GM12865 (cell line): ENCODE data around the gene ANXA7.

Experiments used
- DNase-seq: peaks from one replicate; pipeline ENCODE4 v3.0.0; 2010; ENCODE audit warnings: low read depth
- H3K4me3 ChIP-seq: 2 replicates; pipeline ENCODE4 v1.5.1; 2011; ENCODE audit warnings: mild to moderate bottlenecking, low read depth, low read length, control low read depth
- CTCF ChIP-seq: IDR thresholded peaks from 2 replicates; pipeline ENCODE4 v1.5.1; 2011; ENCODE audit warnings: low read length, control low read depth, low read depth, inconsistent platforms; ENCODE audit not compliant: insufficient read depth; ENCODE audit errors: missing control alignments

Gene ANXA7

GRCh38 chr10:73408978-73409521 is 4.8 kb downstream of the ANXA7 start:
- DNase-seq = no peak
- no peak for TF ChIP-seq CTCF

GRCh38 chr10:73408061-73408460 is 5.8 kb downstream of the ANXA7 start:
- H3K4me3 ChIP-seq = no peak overlapping the region

More at GRCh38 chr10:73408978-73409521, 4.8 kb downstream of the ANXA7 start:
- no peak overlapping the region for H3K4me3 ChIP-seq

DNA sequence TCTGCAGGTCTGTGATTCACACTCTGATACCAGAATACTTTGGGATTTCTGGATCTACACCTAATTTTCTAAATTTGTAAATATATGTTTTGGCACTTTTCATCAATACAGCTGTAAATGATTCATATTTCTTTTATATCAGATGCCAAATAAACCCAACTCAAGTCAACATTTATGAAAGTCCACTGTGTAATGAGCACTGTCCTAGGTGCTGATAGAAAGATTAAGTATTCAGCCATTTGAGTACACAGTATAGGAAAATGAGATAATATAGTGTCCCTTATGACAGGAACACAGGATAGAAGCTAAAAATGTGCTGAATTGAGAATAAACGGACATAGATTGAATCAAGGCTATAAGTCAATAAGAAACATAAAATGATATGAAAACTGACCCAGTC is 6.4 kb downstream of the ANXA7 start:
- no peak for TF ChIP-seq CTCF
- no peak overlapping the region for H3K4me3 ChIP-seq
- no peak for DNase-seq

More at GRCh38 chr10:73408061-73408460, 5.8 kb downstream of the ANXA7 start:
- TF ChIP-seq CTCF = no peak
- DNase-seq = no peak

DNA sequence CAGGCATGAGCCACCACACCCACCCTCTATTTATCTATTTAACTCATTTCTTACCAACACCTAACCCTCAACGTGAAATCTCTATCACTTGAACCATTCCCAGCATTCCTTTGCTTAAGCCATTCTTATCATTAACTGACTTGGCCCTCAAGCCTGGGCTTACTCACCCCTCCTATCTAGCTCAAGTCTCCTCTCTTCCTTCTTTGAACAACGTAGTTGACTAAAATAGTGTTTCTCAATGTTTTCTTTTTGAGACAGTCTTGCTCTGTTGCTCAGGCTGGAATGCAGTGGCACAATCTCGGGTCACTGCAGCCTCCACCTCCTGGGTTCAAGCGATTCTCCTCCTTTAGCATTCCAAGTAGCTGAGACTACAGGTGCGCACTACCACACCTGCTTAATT is 7.0 kb downstream of the ANXA7 start:
- DNase-seq = no peak
- no peak for TF ChIP-seq CTCF
- no peak overlapping the region for H3K4me3 ChIP-seq

DNA sequence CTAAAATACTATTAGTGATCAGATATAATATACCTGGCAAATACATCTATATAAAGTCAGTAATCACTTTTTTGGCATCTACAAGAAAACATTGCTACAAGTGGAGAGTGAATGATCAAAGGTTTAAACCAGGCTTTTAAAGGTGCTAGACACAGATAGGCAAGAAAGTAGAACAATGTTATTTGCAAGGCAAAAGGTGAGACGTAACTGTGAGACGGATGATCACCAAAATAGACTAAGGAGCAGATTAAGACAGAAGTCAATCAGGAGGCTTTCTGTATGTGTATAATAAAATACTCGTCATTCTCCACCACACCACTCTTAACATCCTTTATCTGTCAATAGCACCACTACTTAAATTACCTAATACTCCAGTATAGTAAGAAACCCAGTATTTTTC is 8.3 kb downstream of the ANXA7 start:
- H3K4me3 ChIP-seq = no peak overlapping the region
- TF ChIP-seq CTCF = no peak
- DNase-seq = no peak

DNA sequence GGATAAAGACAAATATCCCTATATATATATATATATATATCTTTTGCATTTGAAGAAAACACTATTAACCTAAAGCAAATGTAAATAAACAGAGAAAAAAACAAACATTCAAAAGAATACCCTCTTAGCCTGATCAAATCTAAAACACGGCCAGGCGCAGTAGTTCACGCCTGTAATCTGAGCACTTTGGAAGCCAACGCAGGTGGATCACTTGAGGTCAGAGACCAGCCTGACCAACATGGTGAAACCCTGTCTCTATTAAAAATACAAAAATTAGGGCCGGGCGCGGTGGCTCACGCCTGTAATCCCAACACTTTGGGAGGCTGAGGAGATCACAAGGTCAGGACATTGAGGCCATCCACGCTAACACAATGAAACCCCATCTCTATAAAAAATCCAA is 9.2 kb downstream of the ANXA7 start:
- no peak for TF ChIP-seq CTCF

DNA sequence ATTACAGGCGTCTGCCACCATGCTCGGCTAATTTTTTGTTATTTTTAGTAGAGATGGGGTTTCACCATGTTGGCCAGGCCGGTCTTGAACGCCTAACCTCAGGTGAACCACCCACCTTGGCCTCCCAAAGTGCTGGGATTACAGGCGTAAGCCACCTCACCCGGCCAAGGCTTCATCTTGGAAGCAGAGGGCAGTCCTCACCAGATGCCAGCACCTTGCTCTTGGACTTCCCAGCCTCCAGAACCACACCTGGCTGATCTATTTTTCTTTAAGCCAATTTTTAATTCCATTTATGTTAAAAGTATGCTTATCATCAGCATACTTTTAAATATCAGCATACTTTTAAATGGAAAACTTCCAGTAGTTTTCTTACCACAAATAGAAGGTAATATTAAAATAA is 12.2 kb downstream of the ANXA7 start:
- TF ChIP-seq CTCF = no peak
- DNase-seq = no peak
- H3K4me3 ChIP-seq = no peak overlapping the region

More for the DNA sequence above, 9.2 kb downstream of the ANXA7 start:
- no peak overlapping the region for H3K4me3 ChIP-seq
- DNase-seq = no peak
